HepG2 (cell line): ENCODE data around the gene IRS1. TPM values are rescaled to one million over a fixed set of nuclear protein-coding genes. Genes with fewer than 3 reads are reported as not detected.
A peak's percentile ranks its signal among the peaks of the same experiment; 100 is the strongest.

Experiments
- ARHGAP35 ChIP-seq: sonication (generic); formaldehyde crosslinking; IDR thresholded peaks from 2 replicates; pipeline ENCODE4 v1.9.0; 2022; ENCODE audit warnings: mild to moderate bottlenecking, inconsistent platforms, moderate library complexity, missing genetic modification reagents, borderline replicate concordance
- BCL6 ChIP-seq: IDR thresholded peaks from 2 replicates; pipeline ENCODE4 v1.6.1; 2016; ENCODE audit warnings: missing genetic modification reagents, missing compliant biosample characterization
- CHD2 ChIP-seq: IDR thresholded peaks from 2 replicates; pipeline ENCODE4 v1.6.1; 2011; ENCODE audit warnings: low read depth, low read length, improper control_type of control experiment
- HOXA5 ChIP-seq: sonication (generic); formaldehyde crosslinking; IDR thresholded peaks from 2 replicates; pipeline ENCODE4 v1.4.0; 2020; ENCODE audit warnings: missing genetic modification reagents
- JARID2 ChIP-seq: sonication (generic); formaldehyde crosslinking; IDR thresholded peaks from 2 replicates; pipeline ENCODE4 v1.8.1; 2023; ENCODE audit warnings: missing genetic modification reagents, inconsistent platforms; ENCODE audit not compliant: insufficient replicate concordance
- KAT8 ChIP-seq: IDR thresholded peaks from 2 replicates; pipeline ENCODE4 v1.6.1; 2016; ENCODE audit warnings: missing genetic modification reagents, missing compliant biosample characterization
- KLF12 ChIP-seq: sonication (generic); formaldehyde crosslinking; IDR thresholded peaks from 2 replicates; pipeline ENCODE4 v1.4.0; 2020; ENCODE audit warnings: missing genetic modification reagents, borderline replicate concordance
- MEF2D ChIP-seq: sonication (generic); formaldehyde crosslinking; IDR thresholded peaks from 2 replicates; pipeline ENCODE4 v1.5.1; 2020; ENCODE audit warnings: mild to moderate bottlenecking, missing genetic modification reagents
- POLR2G ChIP-seq: fragments of 200-400 bp; formaldehyde crosslinking; IDR thresholded peaks from 2 replicates; pipeline ENCODE4 v1.6.1; 2018; ENCODE audit warnings: mild to moderate bottlenecking, low read depth, low read length, moderate library complexity
- SNAI1 ChIP-seq: sonication (generic); formaldehyde crosslinking; IDR thresholded peaks from 2 replicates; pipeline ENCODE4 v1.5.0; 2020; ENCODE audit warnings: mild to moderate bottlenecking, missing genetic modification reagents, borderline replicate concordance
- TARDBP ChIP-seq: sonication (generic); formaldehyde crosslinking; IDR thresholded peaks from 2 replicates; pipeline ENCODE4 v1.8.0; 2022; ENCODE audit warnings: mild to moderate bottlenecking, missing genetic modification reagents
- TCF12 ChIP-seq, 2 experiments: fragments of 450-650 bp in 1 of 2; sonication (generic) in 1 of 2; formaldehyde crosslinking in 1 of 2; IDR thresholded peaks; 2 replicates each; pipeline versions ENCODE4 v1.6.1 to v1.8.0; 2017 to 2022; ENCODE audit warnings: antibody characterized with exemption in 1 of 2, mild to moderate bottlenecking in 1 of 2, missing genetic modification reagents in 1 of 2, moderate library complexity in 1 of 2
- ZBTB20 ChIP-seq: sonication (generic); formaldehyde crosslinking; IDR thresholded peaks from 2 replicates; pipeline ENCODE4 v1.8.1; 2023; ENCODE audit warnings: missing genetic modification reagents, low read depth, mild to moderate bottlenecking, borderline replicate concordance
- ZNF678 ChIP-seq: sonication (generic); formaldehyde crosslinking; IDR thresholded peaks from 2 replicates; pipeline ENCODE4 v1.4.0; 2020; ENCODE audit warnings: mild to moderate bottlenecking, missing genetic modification reagents
- polyA plus RNA-seq, 8 experiments: library from polyadenylated mRNA; depleted of rRNA in 3 of 8; stranded (reverse) in 7 of 8; unstranded in 1 of 8; fragments of >200 nt; fragmentation: Illumina TruSeq in 4 of 8; extraction: Trizol in 4 of 8; gene quantifications; 2 replicates each; pipeline versions ENCODE4 v1.2.1 to v1.2.3, GENCODE V29; 2011 to 2016; ENCODE audit warnings: low read depth in 4 of 8, missing spikeins in 1 of 8, mixed read lengths in 1 of 8; ENCODE audit not compliant: insufficient read depth in 1 of 8
- total RNA-seq, 5 experiments: library from RNA; depleted of rRNA; stranded (reverse); fragments of >200 nt; fragmentation: Illumina TruSeq; extraction: Trizol; gene quantifications; 2 replicates each; pipeline ENCODE4 v1.2.3, GENCODE V29; 2016; ENCODE audit warnings: low read depth in 1 of 5
- TF ChIP-seq, protein P1 (sequence below): sonication (generic); formaldehyde crosslinking; IDR thresholded peaks from 2 replicates; pipeline ENCODE4 v1.8.0; 2023; ENCODE audit warnings: mild to moderate bottlenecking, missing genetic modification reagents
- TF ChIP-seq, protein P2 (sequence below): sonication (generic); formaldehyde crosslinking; IDR thresholded peaks from 2 replicates; pipeline ENCODE4 v1.9.0; 2022; ENCODE audit warnings: missing genetic modification reagents, mild to moderate bottlenecking, borderline replicate concordance
- TF ChIP-seq, protein P3 (sequence below): IDR thresholded peaks from 2 replicates; pipeline ENCODE4 v1.6.1; 2016; ENCODE audit warnings: mild to moderate bottlenecking
- TF ChIP-seq, protein P4 (sequence below): sonication (generic); formaldehyde crosslinking; IDR thresholded peaks from 2 replicates; pipeline ENCODE4 v1.4.0; 2020; ENCODE audit warnings: missing genetic modification reagents, borderline replicate concordance

Gene IRS1
- total and polyA plus RNA-seq, 2 of the 13 experiments (the other 11 are each of a cell fraction or from before 2014, with no cell fraction given): 8.7 to 9.0 TPM

DNA sequence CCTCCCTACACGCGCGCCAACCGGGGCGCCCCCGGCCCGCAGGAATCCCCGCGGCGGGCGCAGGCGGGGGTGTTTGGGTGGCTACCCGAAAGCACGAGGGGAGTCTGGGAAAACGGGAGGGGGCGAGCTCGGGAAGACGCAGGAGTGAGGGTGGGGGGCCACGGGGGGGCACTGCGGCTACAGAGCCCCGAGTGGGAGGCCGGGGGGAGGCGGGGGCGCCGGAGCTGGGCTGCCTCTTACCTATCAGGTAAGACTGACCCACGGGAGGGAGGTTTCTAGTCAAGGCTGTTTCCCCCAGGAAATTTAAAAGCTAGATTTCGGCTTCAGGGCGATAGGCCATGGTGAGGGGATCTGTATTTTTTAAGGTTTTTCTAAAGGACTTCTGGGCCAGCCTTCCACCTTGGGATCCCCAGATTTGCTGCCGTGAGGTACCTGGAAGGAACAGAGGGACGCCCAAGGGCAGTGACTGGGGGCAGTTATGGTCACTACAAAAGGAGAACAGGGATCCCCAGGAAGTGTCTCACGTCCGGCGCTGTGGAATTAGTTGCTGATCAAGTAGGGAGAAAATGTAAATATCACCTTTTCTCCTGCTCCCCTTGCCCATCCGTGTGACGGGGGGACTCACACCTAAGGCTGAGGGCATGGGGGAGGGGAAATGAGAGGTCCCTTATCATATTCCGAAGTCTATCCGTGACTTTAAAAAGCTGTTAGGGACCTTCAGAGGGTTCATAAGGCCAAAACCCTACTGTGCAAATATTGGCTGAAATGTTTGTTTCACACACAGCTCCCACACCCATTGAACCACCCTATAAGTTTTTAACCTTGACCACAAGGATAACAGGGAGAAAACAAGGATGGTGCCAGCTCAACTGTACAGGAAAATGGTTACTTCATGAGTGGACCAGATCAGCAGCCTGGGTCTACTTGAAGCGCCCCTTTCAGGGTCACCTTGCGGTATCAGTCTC is 638 bp upstream of the IRS1 start (continued):
- TF ChIP-seq TARDBP (CRISPR knock-in tag): peak; percentile 93
- no peak for TF ChIP-seq ARHGAP35 (CRISPR knock-in tag)
- TF ChIP-seq KLF12 (CRISPR knock-in tag): peak; percentile 39
- TF ChIP-seq JARID2: no peak
- TF ChIP-seq HOXA5: peak; percentile 95
- TF ChIP-seq POLR2G: peak; percentile 49; the same call in 1 of the 2 replicates
- peak; percentile 98 for TF ChIP-seq MEF2D (CRISPR knock-in tag)
- TF ChIP-seq CHD2: peak; percentile 68; the same call in 1 of the 2 replicates
- peak; percentile 95 for TF ChIP-seq ZBTB20 (CRISPR knock-in tag)
- peak; percentile 95 for TF ChIP-seq BCL6 (CRISPR knock-in tag)
- TF ChIP-seq TCF12 (IDR thresholded peaks at IDR 0.05): no peak
- peak; percentile 95 for TF ChIP-seq TCF12 (CRISPR knock-in tag; IDR thresholded peaks at IDR 0.05)
- TF ChIP-seq, protein P1, sequence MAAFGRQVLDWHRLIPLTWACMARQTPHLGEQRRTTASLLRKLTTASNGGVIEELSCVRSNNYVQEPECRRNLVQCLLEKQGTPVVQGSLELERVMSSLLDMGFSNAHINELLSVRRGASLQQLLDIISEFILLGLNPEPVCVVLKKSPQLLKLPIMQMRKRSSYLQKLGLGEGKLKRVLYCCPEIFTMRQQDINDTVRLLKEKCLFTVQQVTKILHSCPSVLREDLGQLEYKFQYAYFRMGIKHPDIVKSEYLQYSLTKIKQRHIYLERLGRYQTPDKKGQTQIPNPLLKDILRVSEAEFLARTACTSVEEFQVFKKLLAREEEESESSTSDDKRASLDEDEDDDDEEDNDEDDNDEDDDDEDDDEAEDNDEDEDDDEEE (CRISPR knock-in tag): peak; percentile 92
- TF ChIP-seq, protein P2, sequence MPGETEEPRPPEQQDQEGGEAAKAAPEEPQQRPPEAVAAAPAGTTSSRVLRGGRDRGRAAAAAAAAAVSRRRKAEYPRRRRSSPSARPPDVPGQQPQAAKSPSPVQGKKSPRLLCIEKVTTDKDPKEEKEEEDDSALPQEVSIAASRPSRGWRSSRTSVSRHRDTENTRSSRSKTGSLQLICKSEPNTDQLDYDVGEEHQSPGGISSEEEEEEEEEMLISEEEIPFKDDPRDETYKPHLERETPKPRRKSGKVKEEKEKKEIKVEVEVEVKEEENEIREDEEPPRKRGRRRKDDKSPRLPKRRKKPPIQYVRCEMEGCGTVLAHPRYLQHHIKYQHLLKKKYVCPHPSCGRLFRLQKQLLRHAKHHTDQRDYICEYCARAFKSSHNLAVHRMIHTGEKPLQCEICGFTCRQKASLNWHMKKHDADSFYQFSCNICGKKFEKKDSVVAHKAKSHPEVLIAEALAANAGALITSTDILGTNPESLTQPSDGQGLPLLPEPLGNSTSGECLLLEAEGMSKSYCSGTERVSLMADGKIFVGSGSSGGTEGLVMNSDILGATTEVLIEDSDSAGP (CRISPR knock-in tag): peak; percentile 56; the same call in 1 of the 2 replicates
- no peak for TF ChIP-seq SNAI1 (CRISPR knock-in tag)
- TF ChIP-seq ZNF678 (CRISPR knock-in tag): 0 out of 2 replicates have a peak, but pooled peaks have one; percentile 45
- TF ChIP-seq KAT8 (CRISPR knock-in tag): peak; percentile 68; the same call in 1 of the 2 replicates
- TF ChIP-seq, protein P3, sequence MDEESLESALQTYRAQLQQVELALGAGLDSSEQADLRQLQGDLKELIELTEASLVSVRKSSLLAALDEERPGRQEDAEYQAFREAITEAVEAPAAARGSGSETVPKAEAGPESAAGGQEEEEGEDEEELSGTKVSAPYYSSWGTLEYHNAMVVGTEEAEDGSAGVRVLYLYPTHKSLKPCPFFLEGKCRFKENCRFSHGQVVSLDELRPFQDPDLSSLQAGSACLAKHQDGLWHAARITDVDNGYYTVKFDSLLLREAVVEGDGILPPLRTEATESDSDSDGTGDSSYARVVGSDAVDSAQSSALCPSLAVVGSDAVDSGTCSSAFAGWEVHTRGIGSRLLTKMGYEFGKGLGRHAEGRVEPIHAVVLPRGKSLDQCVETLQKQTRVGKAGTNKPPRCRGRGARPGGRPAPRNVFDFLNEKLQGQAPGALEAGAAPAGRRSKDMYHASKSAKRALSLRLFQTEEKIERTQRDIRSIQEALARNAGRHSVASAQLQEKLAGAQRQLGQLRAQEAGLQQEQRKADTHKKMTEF (CRISPR knock-in tag): peak; percentile 92
- TF ChIP-seq, protein P4, sequence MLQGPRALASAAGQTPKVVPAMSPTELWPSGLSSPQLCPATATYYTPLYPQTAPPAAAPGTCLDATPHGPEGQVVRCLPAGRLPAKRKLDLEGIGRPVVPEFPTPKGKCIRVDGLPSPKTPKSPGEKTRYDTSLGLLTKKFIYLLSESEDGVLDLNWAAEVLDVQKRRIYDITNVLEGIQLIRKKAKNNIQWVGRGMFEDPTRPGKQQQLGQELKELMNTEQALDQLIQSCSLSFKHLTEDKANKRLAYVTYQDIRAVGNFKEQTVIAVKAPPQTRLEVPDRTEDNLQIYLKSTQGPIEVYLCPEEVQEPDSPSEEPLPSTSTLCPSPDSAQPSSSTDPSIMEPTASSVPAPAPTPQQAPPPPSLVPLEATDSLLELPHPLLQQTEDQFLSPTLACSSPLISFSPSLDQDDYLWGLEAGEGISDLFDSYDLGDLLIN (CRISPR knock-in tag): peak; percentile 50; the same call in 1 of the 2 replicates
